H1 (cell line): Measurements from ENCODE around the gene BAG1. TPM values are rescaled to one million over a fixed set of nuclear protein-coding genes. Genes with fewer than 3 reads are reported as not detected.

ENCODE experiments used
- CTCF ChIA-PET: fragments of 300-600 bp; sonication (Branson Sonifier 250); formaldehyde crosslinking; loops from one replicate; lab custom pipeline; 2021; ENCODE audit not compliant: partially characterized antibody; lab: Charles Lee
- POLR2A ChIA-PET: fragments of 300-600 bp; sonication (Branson Sonifier 250); formaldehyde crosslinking; loops from one replicate; lab custom pipeline; 2021; ENCODE audit warnings: inconsistent platforms; ENCODE audit not compliant: partially characterized antibody; lab: Charles Lee
- DNase-seq, 2 experiments: peaks; one replicate each; pipeline versions ENCODE4 v3.0.0 to v3.0.0-alpha.2; 2010 to 2022; ENCODE audit warnings: low spot score in 2 of 2, low read depth in 1 of 2, mixed read lengths in 1 of 2
- FAIRE-seq: peaks from 2 replicates; lab custom pipeline; 2011; peaks lifted over from hg19 to GRCh38; lab: Jason Lieb, UNC
- H2AFZ ChIP-seq: 2 replicates; pipeline ENCODE4 v1.8.1; 2012; ENCODE audit warnings: low read length, inconsistent platforms
- H2AK5ac ChIP-seq: 2 replicates; pipeline ENCODE4 v1.6.1; 2013; ENCODE audit warnings: low read depth, low read length
- H2BK120ac ChIP-seq: replicated peaks from 2 replicates; pipeline ENCODE3; 2013; ENCODE audit warnings: low read depth, low read length, inconsistent platforms
- H2BK12ac ChIP-seq: 2 replicates; pipeline ENCODE4 v1.6.1; 2013; ENCODE audit warnings: low read depth, low read length
- H2BK15ac ChIP-seq: 2 replicates; pipeline ENCODE4 v1.6.1; 2013; ENCODE audit warnings: low read length
- H2BK20ac ChIP-seq: 2 replicates; pipeline ENCODE4 v1.6.1; 2013; ENCODE audit warnings: low read length
- H2BK5ac ChIP-seq: 2 replicates; pipeline ENCODE4 v1.6.1; 2013; ENCODE audit warnings: low read depth, low read length
- H3K14ac ChIP-seq: 2 replicates; pipeline ENCODE4 v1.6.1; 2013; ENCODE audit warnings: inconsistent platforms; ENCODE audit not compliant: insufficient read length
- H3K18ac ChIP-seq: 2 replicates; pipeline ENCODE4 v1.6.1; 2013; ENCODE audit warnings: low read length; ENCODE audit errors: extremely low read depth
- H3K23ac ChIP-seq: 2 replicates; pipeline ENCODE4 v1.6.1; 2013; ENCODE audit warnings: inconsistent platforms; ENCODE audit not compliant: insufficient read length
- H3K23me2 ChIP-seq: 2 replicates; pipeline ENCODE4 v1.6.1; 2013; ENCODE audit warnings: low read depth, low read length
- H3K27ac ChIP-seq: 2 replicates; pipeline ENCODE4 v1.6.1; 2011; ENCODE audit warnings: low read depth, low read length, inconsistent platforms
- H3K27me3 ChIP-seq, 4 experiments: replicated peaks in 1 of 4; 1 replicate in 1 of 4; 2 replicates in 3 of 4; pipeline versions ENCODE4 v1.6.1 to v1.8.1; 2011 to 2013; ENCODE audit warnings: low read length in 3 of 4, mild to moderate bottlenecking in 3 of 4, inconsistent platforms in 2 of 4, mixed read lengths in 2 of 4, moderate library complexity in 1 of 4; ENCODE audit not compliant: control insufficient read depth in 3 of 4, insufficient read depth in 3 of 4; ENCODE audit errors: extremely low read depth in 1 of 4
- H3K36me3 ChIP-seq, 4 experiments: 2 replicates each; pipeline versions ENCODE4 v1.6.1 to v1.8.1; 2011 to 2013; ENCODE audit warnings: mild to moderate bottlenecking in 4 of 4, low read length in 3 of 4, moderate library complexity in 2 of 4, control low read depth in 1 of 4, inconsistent platforms in 1 of 4; ENCODE audit not compliant: insufficient read depth in 4 of 4, control insufficient read depth in 2 of 4
- H3K4ac ChIP-seq: replicated peaks from 2 replicates; pipeline ENCODE3; 2013; ENCODE audit warnings: low read length, low read depth, mixed read lengths, inconsistent platforms; ENCODE audit not compliant: insufficient read length
- H3K4me1 ChIP-seq, 4 experiments: replicated peaks in 1 of 4; 1 replicate in 1 of 4; 2 replicates in 3 of 4; pipeline versions ENCODE4 v1.6.1 to v1.8.1; 2011 to 2013; ENCODE audit warnings: low read length in 3 of 4, inconsistent platforms in 2 of 4, mixed read lengths in 1 of 4; ENCODE audit not compliant: insufficient read depth in 4 of 4, control insufficient read depth in 3 of 4
- H3K4me2 ChIP-seq, 2 experiments: 2 replicates each; pipeline versions ENCODE4 v1.6.1 to v1.8.1; 2011 to 2013; ENCODE audit warnings: low read depth in 2 of 2, low read length in 2 of 2, control low read depth in 1 of 2, inconsistent platforms in 1 of 2, mild to moderate bottlenecking in 1 of 2; ENCODE audit not compliant: insufficient read depth in 1 of 2
- H3K4me3 ChIP-seq, 4 experiments: fragments of 200-600, 300-600 bp in 1 of 4; sonication (generic), shearing (Covaris generic), sonication (Bioruptor Twin) in 1 of 4; 2 replicates each; pipeline versions ENCODE4 v1.5.1 to v1.8.1; 2011 to 2016; ENCODE audit warnings: low read length in 4 of 4, low read depth in 3 of 4, control low read depth in 2 of 4, inconsistent platforms in 2 of 4, mild to moderate bottlenecking in 2 of 4, mixed read lengths in 1 of 4, moderate library complexity in 1 of 4; ENCODE audit not compliant: insufficient read depth in 2 of 4; ENCODE audit errors: extremely low read depth in 1 of 4
- H3K56ac ChIP-seq: replicated peaks from 2 replicates; pipeline ENCODE3; 2013; ENCODE audit warnings: low read depth, mild to moderate bottlenecking, mixed read lengths, low read length, inconsistent platforms; ENCODE audit not compliant: insufficient read length
- H3K79me1 ChIP-seq: 2 replicates; pipeline ENCODE4 v1.6.1; 2013; ENCODE audit warnings: low read depth, low read length, control low read depth
- H3K79me2 ChIP-seq, 2 experiments: 2 replicates each; pipeline versions ENCODE4 v1.6.1 to v1.8.1; 2012 to 2013; ENCODE audit warnings: low read length in 2 of 2, mild to moderate bottlenecking in 2 of 2, inconsistent platforms in 1 of 2; ENCODE audit not compliant: insufficient read depth in 2 of 2, control insufficient read depth in 1 of 2
- H3K9ac ChIP-seq, 4 experiments: replicated peaks in 1 of 4; 1 replicate in 1 of 4; 2 replicates in 3 of 4; pipeline versions ENCODE4 v1.6.1 to v1.8.1; 2011 to 2013; ENCODE audit warnings: low read depth in 3 of 4, low read length in 3 of 4, control low read depth in 2 of 4, mild to moderate bottlenecking in 2 of 4, moderate library complexity in 2 of 4, inconsistent platforms in 1 of 4; ENCODE audit errors: extremely low read depth in 1 of 4
- H3K9me3 ChIP-seq, 2 experiments: 2 replicates each; pipeline versions ENCODE4 v1.6.1 to v1.8.1; 2012 to 2013; ENCODE audit warnings: mild to moderate bottlenecking in 2 of 2, moderate library complexity in 2 of 2, control low read depth in 1 of 2, inconsistent platforms in 1 of 2, low read depth in 1 of 2, low read length in 1 of 2, mixed read lengths in 1 of 2; ENCODE audit not compliant: insufficient read depth in 2 of 2
- H4K20me1 ChIP-seq, 2 experiments: replicated peaks in 1 of 2; 2 replicates each; pipeline versions ENCODE3 to v1.8.1; 2011 to 2013; ENCODE audit warnings: inconsistent platforms in 2 of 2, low read length in 2 of 2, mild to moderate bottlenecking in 1 of 2; ENCODE audit not compliant: insufficient read depth in 2 of 2, control insufficient read depth in 1 of 2
- H4K5ac ChIP-seq: 2 replicates; pipeline ENCODE4 v1.6.1; 2013; ENCODE audit warnings: low read length, low read depth, mixed read lengths, inconsistent platforms; ENCODE audit not compliant: insufficient read length
- H4K8ac ChIP-seq: 2 replicates; pipeline ENCODE4 v1.8.0; 2013; ENCODE audit warnings: mild to moderate bottlenecking, moderate library complexity, low read length, inconsistent platforms; ENCODE audit not compliant: insufficient read depth; ENCODE audit errors: extremely low read depth
- H4K91ac ChIP-seq: replicated peaks from 2 replicates; pipeline ENCODE3; 2013; ENCODE audit warnings: low read length, mixed read lengths, inconsistent platforms; ENCODE audit not compliant: insufficient read length
- BACH1 ChIP-seq: IDR thresholded peaks from 2 replicates; pipeline ENCODE4 v1.6.1; 2012; ENCODE audit warnings: low read length, improper control_type of control experiment
- CBX5 ChIP-seq: fragments of 300-800, 300-1000 bp; sonication (generic); IDR thresholded peaks from 2 replicates; pipeline ENCODE4 v1.7.1; 2016; ENCODE audit warnings: antibody characterized with exemption, low read length, low read depth
- CHD1 ChIP-seq: IDR thresholded peaks from 2 replicates; pipeline ENCODE4 v1.6.1; 2012; ENCODE audit warnings: low read depth, low read length, improper control_type of control experiment
- CTBP2 ChIP-seq: IDR thresholded peaks from 2 replicates; pipeline ENCODE4 v1.7.0; 2011; ENCODE audit warnings: borderline replicate concordance, mild to moderate bottlenecking, moderate library complexity, mixed read lengths, low read length; ENCODE audit not compliant: insufficient read depth, insufficient read length
- GABPA ChIP-seq: IDR thresholded peaks from 2 replicates; pipeline ENCODE4 v1.6.1; 2011; ENCODE audit warnings: mild to moderate bottlenecking, low read length, moderate library complexity, borderline replicate concordance; ENCODE audit not compliant: insufficient read depth
- POLR2A ChIP-seq, 2 experiments: IDR thresholded peaks; 1 replicate in 1 of 2; 2 replicates in 1 of 2; pipeline ENCODE4 v1.6.1; 2011; ENCODE audit warnings: low read depth in 2 of 2, low read length in 2 of 2, mild to moderate bottlenecking in 2 of 2; ENCODE audit errors: control extremely low read depth in 1 of 2
- POU5F1 ChIP-seq: IDR thresholded peaks from 2 replicates; pipeline ENCODE4 v1.6.1; 2011; ENCODE audit warnings: low read depth, mild to moderate bottlenecking, low read length, moderate library complexity
- SIN3A ChIP-seq, 2 experiments: IDR thresholded peaks in 1 of 2; conservative IDR thresholded peaks in 1 of 2; 2 replicates each; pipeline ENCODE4 v1.6.1; 2011 to 2012; ENCODE audit warnings: low read length in 2 of 2, improper control_type of control experiment in 1 of 2, low read depth in 1 of 2, mild to moderate bottlenecking in 1 of 2
- SP4 ChIP-seq: IDR thresholded peaks from 2 replicates; pipeline ENCODE4 v1.6.1; 2012; ENCODE audit warnings: low read length, inconsistent platforms
- ZNF274 ChIP-seq: IDR thresholded peaks from 2 replicates; pipeline ENCODE4 v1.7.0; 2012; ENCODE audit warnings: low read length, borderline replicate concordance; ENCODE audit errors: extremely low read depth
- WGBS, 2 experiments: shearing (Covaris generic) in 1 of 2; methylation state at CpG; one replicate each; pipeline versions ENCODE4 v1.1.6 to v1.1.7; 2013 to 2015; ENCODE audit warnings: low lambda C conversion rate in 2 of 2, mixed read lengths in 2 of 2, inconsistent platforms in 1 of 2, low coverage in 1 of 2, missing lambda C conversion rate in 1 of 2; ENCODE audit not compliant: insufficient replicate concordance in 2 of 2, insufficient coverage in 1 of 2, insufficient read length in 1 of 2; ENCODE audit errors: extremely low coverage in 1 of 2, missing lambda C conversion rate in 1 of 2; 5-methylcytosine and 5-hydroxymethylcytosine counted together
- polyA plus RNA-seq, 7 experiments: library from polyadenylated mRNA; depleted of rRNA in 3 of 7; stranded (reverse) in 5 of 7; unstranded in 2 of 7; fragments of >200 nt in 5 of 7; fragments of 200-250 nt in 2 of 7; gene quantifications; 1 replicate in 5 of 7; 2 replicates in 1 of 7; 4 replicates in 1 of 7; pipeline versions ENCODE4 v1.2.1 to v1.2.3, GENCODE V29; 2011 to 2013; ENCODE audit warnings: missing spikeins in 2 of 7, mixed read lengths in 2 of 7
- total RNA-seq: library from RNA; stranded (reverse); fragmentation: NEBNext Ultra II Directional; extraction: Animal tissue kit (Norgen Biotek cat#: 25700); gene quantifications from 2 replicates; pipeline ENCODE4 v1.2.1, GENCODE V29; 2021
- TF ChIP-seq, protein P1 (sequence below): IDR thresholded peaks from 2 replicates; pipeline ENCODE4 v1.6.1; 2012; ENCODE audit warnings: low read length, inconsistent platforms
- TF ChIP-seq, protein P2 (sequence below): IDR thresholded peaks from 2 replicates; pipeline ENCODE4 v1.6.1; 2012; ENCODE audit warnings: inconsistent platforms

Gene BAG1
- total and polyA plus RNA-seq, 2 of the 8 experiments (the other 6 are each of a cell fraction or from before 2014, with no cell fraction given): 14.7 to 59.8 TPM

DNA sequence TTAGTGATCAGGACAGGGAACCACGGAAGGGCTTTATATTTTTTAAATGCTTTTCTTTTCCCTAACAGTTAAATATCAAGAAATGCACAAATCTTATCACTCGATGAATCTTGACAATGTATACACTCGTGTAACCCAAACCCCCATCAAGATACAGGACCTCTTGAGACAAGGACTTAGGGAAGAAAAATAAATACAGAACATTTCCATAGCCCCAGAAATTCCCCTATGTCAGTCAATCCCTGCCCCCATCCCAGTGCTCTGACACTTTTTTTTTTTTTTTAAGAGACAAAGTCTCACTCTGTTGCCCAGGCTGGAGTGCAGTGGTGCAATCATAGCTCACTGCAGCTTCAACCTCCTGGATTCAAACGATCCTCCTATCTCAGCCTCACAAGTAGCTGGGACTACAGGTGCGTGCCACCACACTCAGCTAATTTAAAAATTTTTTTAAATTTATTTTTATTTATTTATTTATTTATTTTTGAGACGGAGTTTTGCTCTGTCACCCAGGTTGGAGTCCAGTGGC lies 21.8 kb downstream of the BAG1 start:
- WGBS, 2 experiments: 81% methylated on average over 6 of the region's 6 CpGs; no CpG with 5 or more reads in 1 of the 2 experiments
- ChIA-PET CTCF (interaction anchor here (1.4 to 2.2 kb wide), 2 partner anchors 10 to 17 kb away, joined by 5 to 8 read pairs; no protein-coding TSS in a partner anchor), POLR2A (interaction anchor here (0.7 to 2.4 kb wide), 4 partner anchors 9 to 217 kb away, joined by 4 to 7 read pairs (median 5); partner anchors contain the start of gene DNAJA1)
- FAIRE-seq (no peak), DNase-seq (no peak)
- Histone ChIP-seq H4K8ac (no peak overlapping the region), H3K4me1 (no peaks in the 10 kb centered on the region), H2AK5ac (no peak overlapping the region), H3K9me3 (no peaks in the 10 kb centered on the region), H3K4ac (no peak overlapping the region), H3K9ac (no peak overlapping the region), H3K4me3 (no peak overlapping the region), H4K91ac (no peak overlapping the region), H3K4me2 (no peak overlapping the region), H4K5ac (no peak overlapping the region), H3K27me3 (no peaks in the 10 kb centered on the region), H3K79me1 (no peaks in the 10 kb centered on the region), H2BK20ac (no peak overlapping the region), H3K36me3 (no peaks in the 10 kb centered on the region), H3K56ac (no peak overlapping the region), H3K18ac (no peak overlapping the region), H2BK5ac (no peak overlapping the region), H3K23ac (no peak overlapping the region), H2BK120ac (no peak overlapping the region), H3K79me2 (no peaks in the 10 kb centered on the region), H4K20me1 (no peaks in the 10 kb centered on the region), H3K27ac (no peak overlapping the region), H3K23me2 (no peaks in the 10 kb centered on the region), H3K14ac (no peak overlapping the region), H2BK12ac (no peak overlapping the region), H2BK15ac (no peak overlapping the region), H2AFZ (no peak overlapping the region)
- no peak for TF ChIP-seq POU5F1
- TF ChIP-seq BACH1: no peak
- no peak for TF ChIP-seq SIN3A (conservative IDR thresholded peaks at IDR 0.05 in 1 of 2, IDR thresholded peaks at IDR 0.05 in 1 of 2; ENCODE audit: low read depth in 1 of 2, low read length in 2 of 2)
- no peak for TF ChIP-seq SP4
- TF ChIP-seq CBX5: no peak
- TF ChIP-seq CHD1: no peak
- TF ChIP-seq POLR2A (IDR thresholded peaks at IDR 0.05; ENCODE audit: control extremely low read depth in 1 of 2, low read depth in 2 of 2, low read length in 2 of 2): no peak
- no peak for TF ChIP-seq GABPA
- TF ChIP-seq, protein P1, sequence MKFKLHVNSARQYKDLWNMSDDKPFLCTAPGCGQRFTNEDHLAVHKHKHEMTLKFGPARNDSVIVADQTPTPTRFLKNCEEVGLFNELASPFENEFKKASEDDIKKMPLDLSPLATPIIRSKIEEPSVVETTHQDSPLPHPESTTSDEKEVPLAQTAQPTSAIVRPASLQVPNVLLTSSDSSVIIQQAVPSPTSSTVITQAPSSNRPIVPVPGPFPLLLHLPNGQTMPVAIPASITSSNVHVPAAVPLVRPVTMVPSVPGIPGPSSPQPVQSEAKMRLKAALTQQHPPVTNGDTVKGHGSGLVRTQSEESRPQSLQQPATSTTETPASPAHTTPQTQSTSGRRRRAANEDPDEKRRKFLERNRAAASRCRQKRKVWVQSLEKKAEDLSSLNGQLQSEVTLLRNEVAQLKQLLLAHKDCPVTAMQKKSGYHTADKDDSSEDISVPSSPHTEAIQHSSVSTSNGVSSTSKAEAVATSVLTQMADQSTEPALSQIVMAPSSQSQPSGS: no peak
- TF ChIP-seq, protein P2, sequence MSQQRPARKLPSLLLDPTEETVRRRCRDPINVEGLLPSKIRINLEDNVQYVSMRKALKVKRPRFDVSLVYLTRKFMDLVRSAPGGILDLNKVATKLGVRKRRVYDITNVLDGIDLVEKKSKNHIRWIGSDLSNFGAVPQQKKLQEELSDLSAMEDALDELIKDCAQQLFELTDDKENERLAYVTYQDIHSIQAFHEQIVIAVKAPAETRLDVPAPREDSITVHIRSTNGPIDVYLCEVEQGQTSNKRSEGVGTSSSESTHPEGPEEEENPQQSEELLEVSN: no peak
- no peak for TF ChIP-seq ZNF274
- no peak for TF ChIP-seq CTBP2
